Measurements from ENCODE around the gene CTR9. TPM values are rescaled to one million over a fixed set of nuclear protein-coding genes. Genes with fewer than 3 reads are reported as not detected.

Gene CTR9
- total RNA-seq (2014; rRNA removed): 20.0 and 21.9 TPM in 2 replicates
- Bru-seq, nascent RNA: percentile 84 among the genes with signal in this experiment
- BruChase-seq, experiment 1, labeled RNA remaining after a 6-hour chase: percentile 91 among the genes with signal in this experiment
- percentile 85 among the genes with signal in this experiment for BruChase-seq, experiment 2, labeled RNA remaining after a 2-hour chase
- long read RNA-seq, full-length matches to known transcripts: 34 of 129 reads
- long read RNA-seq, partial matches to known transcripts: 76 of 129 reads
- long read RNA-seq, other reads (novel, unspliced or antisense): 19 of 129 reads

DNA sequence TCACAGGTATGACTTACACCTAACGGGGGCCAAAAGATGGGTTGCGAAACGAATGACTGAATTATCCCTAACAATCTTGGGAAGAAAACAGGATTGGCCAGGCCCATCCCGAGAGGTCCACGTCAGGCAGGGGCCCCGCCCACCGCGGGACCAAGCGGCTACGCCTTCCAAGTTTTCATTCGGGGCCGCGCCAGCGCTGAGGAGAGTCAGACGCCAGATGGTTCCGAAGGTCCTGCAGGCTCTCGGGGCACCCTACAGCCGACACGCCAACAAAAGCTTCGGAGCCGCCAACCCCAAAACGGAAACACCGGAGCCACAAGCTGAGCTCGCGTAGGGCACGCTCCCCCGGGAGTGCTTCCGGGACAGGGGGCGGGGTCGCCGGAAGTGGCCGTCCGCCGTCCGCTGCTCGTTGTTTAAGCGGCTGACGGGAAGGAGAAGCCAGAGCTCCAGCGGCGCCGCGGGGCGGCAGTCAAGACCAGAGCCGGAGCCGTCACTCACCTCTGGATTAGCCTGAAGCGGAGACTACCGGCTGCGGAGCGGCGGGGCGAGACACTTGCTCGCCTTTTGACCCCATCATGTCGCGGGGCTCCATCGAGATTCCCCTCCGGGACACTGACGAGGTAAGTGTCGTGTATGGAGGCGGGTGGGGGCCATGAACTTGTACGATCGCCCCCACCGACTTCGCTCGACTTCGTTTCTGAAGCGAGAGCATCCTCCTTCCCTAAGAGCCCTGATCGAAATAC, at the start of gene CTR9:
TSS of gene CTR9 (plus strand) at position 409 of the 743 bp plus-strand sequence. CDS start at position 576, 167 bp downstream.
- ChIA-PET CTCF (interaction anchor here (1.8 kb wide), 1 partner anchor 20 kb away, joined by 6 read pairs; no protein-coding TSS in a partner anchor), POLR2A (ENCODE audit: unreplicated experiment) (no interaction called here)
- ATAC-seq (peak; percentile 92), DNase-seq (peak; percentile 87)
- Histone ChIP-seq H4K20me1 (ENCODE audit: low read length) (0 out of 2 replicates have a peak, but pooled peaks cover 7% of the 10 kb centered on the region), H3K27me3 (ENCODE audit: low read length) (no peaks in the 10 kb centered on the region), H2AFZ (ENCODE audit: low read length) (peak within 1 kb of the TSS; percentile 94), H3K9ac (ENCODE audit: low read length) (peak within 1 kb of the TSS; percentile 92), H3K9me3 (ENCODE audit: low read length) (no peaks in the 10 kb centered on the region), H3K36me3 (ENCODE audit: low read depth, low read length) (peaks cover 11% of the 10 kb centered on the region), H3K27ac (ENCODE audit: low read length) (peak within 1 kb of the TSS; percentile 97), H3K79me2 (ENCODE audit: low read length) (peaks cover 33% of the 10 kb centered on the region), H3F3A (ENCODE audit: low read length, unreplicated experiment) (no peaks in the 10 kb centered on the region), H3K4me2 (ENCODE audit: low read length) (peak within 1 kb of the TSS; percentile 93), H3K9me2 (replicated peaks; ENCODE audit: low read length) (no peaks in the 10 kb centered on the region), H3K4me1 (ENCODE audit: insufficient read depth, low read length) (peaks cover 16% of the 10 kb centered on the region), H3K4me3 (ENCODE audit: low read length) (peak within 1 kb of the TSS; percentile 98)
- TF ChIP-seq EZH2 (IDR thresholded peaks at IDR 0.05; ENCODE audit: low read length, unreplicated experiment) (no peak), EZH2phosphoT487 (IDR thresholded peaks at IDR 0.05; ENCODE audit: borderline replicate concordance, low read length) (no peak)
- TF ChIP-seq, protein P1, sequence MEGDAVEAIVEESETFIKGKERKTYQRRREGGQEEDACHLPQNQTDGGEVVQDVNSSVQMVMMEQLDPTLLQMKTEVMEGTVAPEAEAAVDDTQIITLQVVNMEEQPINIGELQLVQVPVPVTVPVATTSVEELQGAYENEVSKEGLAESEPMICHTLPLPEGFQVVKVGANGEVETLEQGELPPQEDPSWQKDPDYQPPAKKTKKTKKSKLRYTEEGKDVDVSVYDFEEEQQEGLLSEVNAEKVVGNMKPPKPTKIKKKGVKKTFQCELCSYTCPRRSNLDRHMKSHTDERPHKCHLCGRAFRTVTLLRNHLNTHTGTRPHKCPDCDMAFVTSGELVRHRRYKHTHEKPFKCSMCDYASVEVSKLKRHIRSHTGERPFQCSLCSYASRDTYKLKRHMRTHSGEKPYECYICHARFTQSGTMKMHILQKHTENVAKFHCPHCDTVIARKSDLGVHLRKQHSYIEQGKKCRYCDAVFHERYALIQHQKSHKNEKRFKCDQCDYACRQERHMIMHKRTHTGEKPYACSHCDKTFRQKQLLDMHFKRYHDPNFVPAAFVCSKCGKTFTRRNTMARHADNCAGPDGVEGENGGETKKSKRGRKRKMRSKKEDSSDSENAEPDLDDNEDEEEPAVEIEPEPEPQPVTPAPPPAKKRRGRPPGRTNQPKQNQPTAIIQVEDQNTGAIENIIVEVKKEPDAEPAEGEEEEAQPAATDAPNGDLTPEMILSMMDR (conservative IDR thresholded peaks at IDR 0.05; ENCODE audit: low read depth, low read length): peak; percentile 22; the same call in 1 of the 2 replicates
- intact Hi-C loops (cut with micrococcal nuclease): no loop called here
- TSS peak; percentile 93 for BruUV-seq (replicated peaks)

DNA sequence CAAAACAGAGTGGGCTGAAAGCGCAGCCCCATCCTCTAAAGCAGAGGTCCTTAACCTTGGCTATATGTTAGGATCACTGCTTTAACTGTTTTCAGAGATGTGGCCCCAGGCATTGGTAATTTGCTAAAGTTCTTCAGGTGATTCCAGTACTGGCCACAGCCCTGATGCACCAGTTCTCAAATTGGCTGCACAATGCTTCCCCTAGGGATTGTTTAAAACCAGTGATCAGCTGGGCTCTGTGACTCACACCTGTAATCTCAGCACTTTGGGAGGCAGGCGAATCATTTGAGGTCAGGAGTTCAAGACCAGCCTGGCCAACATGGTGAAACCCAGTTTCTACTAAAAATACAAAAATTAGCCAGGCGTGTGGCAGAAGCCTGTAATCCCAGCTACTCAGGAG, 49.1 kb upstream of the CTR9 start:
- Histone ChIP-seq H3K4me3 (ENCODE audit: low read length) (no peak overlapping the region), H3K9ac (ENCODE audit: low read length) (no peak overlapping the region), H3F3A (ENCODE audit: low read length, unreplicated experiment) (no peaks in the 10 kb centered on the region), H3K79me2 (ENCODE audit: low read length) (no peaks in the 10 kb centered on the region), H3K9me3 (ENCODE audit: low read length) (no peaks in the 10 kb centered on the region), H2AFZ (ENCODE audit: low read length) (no peak overlapping the region), H3K9me2 (replicated peaks; ENCODE audit: low read length) (no peaks in the 10 kb centered on the region), H3K4me1 (ENCODE audit: insufficient read depth, low read length) (no peaks in the 10 kb centered on the region), H3K27ac (ENCODE audit: low read length) (no peak overlapping the region), H3K36me3 (ENCODE audit: low read depth, low read length) (no peaks in the 10 kb centered on the region), H4K20me1 (ENCODE audit: low read length) (no peaks in the 10 kb centered on the region), H3K27me3 (ENCODE audit: low read length) (no peaks in the 10 kb centered on the region), H3K4me2 (ENCODE audit: low read length) (no peak overlapping the region)
- no TSS peak for BruUV-seq (replicated peaks)
- DNase-seq (peak; percentile 25), ATAC-seq (no peak)
- ChIA-PET POLR2A (ENCODE audit: unreplicated experiment) (no interaction called here), CTCF (no interaction called here)
- intact Hi-C loops (cut with micrococcal nuclease): no loop called here
- TF ChIP-seq EZH2 (IDR thresholded peaks at IDR 0.05; ENCODE audit: low read length, unreplicated experiment) (no peak), EZH2phosphoT487 (IDR thresholded peaks at IDR 0.05; ENCODE audit: borderline replicate concordance, low read length) (no peak)
- TF ChIP-seq, protein P1 (conservative IDR thresholded peaks at IDR 0.05; ENCODE audit: low read depth, low read length): no peak

All from PC-3 (cell line).